ENCODE measurements around the gene NOL4L. TPM values are rescaled to one million over a fixed set of nuclear protein-coding genes. Genes with fewer than 3 reads are reported as not detected.

NOL4L gene
- total RNA-seq, 1 experiment from 2014 or later: 31.7 TPM

- no peak overlapping the region for H3K56ac ChIP-seq (ENCODE audit: insufficient read length, low read depth, low read length)
- no peak overlapping the region for H3K4me2 ChIP-seq (ENCODE audit: insufficient read depth, insufficient read length, low read length)
- no peaks in the 10 kb centered on the region for H3K36me3 Mint-ChIP-seq (ENCODE audit: insufficient read depth in 1 of 3, low read depth in 3 of 3)
- no peaks in the 10 kb centered on the region for H3K27me3 ChIP-seq (ENCODE audit: insufficient read depth, low read length)
- H4K5ac ChIP-seq (ENCODE audit: insufficient read length, low read depth, low read length): no peak overlapping the region
- H3K9ac ChIP-seq (ENCODE audit: extremely low read depth, insufficient read length, low read length): no peak overlapping the region
- no CpG with 5 or more reads among the region's 2 CpGs for WGBS (ENCODE audit: extremely low coverage, insufficient read length, low lambda C conversion rate)
- H2BK120ac ChIP-seq (ENCODE audit: low read depth, low read length, poor library complexity, severe bottlenecking): no peak overlapping the region
- H3K23ac ChIP-seq (ENCODE audit: insufficient read length, low read depth, low read length): no peak overlapping the region
- no peaks in the 10 kb centered on the region for H3K79me2 ChIP-seq (ENCODE audit: insufficient read depth, low read length)
- H3K27me3 Mint-ChIP-seq (ENCODE audit: low read depth): peaks cover 19% of the 10 kb centered on the region
- no peak overlapping the region for H3T11ph ChIP-seq (ENCODE audit: low read length)
- no peak overlapping the region for H4K8ac ChIP-seq (replicated peaks; ENCODE audit: insufficient read length, low read depth, low read length)
- TF ChIP-seq CTCF (conservative IDR thresholded peaks at IDR 0.05): no peak
- H3K4me1 Mint-ChIP-seq: peaks cover 13 to 16% of the 10 kb centered on the region in 2 experiments
- no peak overlapping the region for H3K4me3 Mint-ChIP-seq
- no peak overlapping the region for H2BK20ac ChIP-seq (ENCODE audit: low read depth, low read length, poor library complexity, severe bottlenecking)
- no peak overlapping the region for H3K14ac ChIP-seq (ENCODE audit: insufficient read depth, low read length)
- H3K4ac ChIP-seq (ENCODE audit: low read depth, low read length): no peak overlapping the region
- no peak overlapping the region for H2AK5ac ChIP-seq (ENCODE audit: insufficient read length, low read length)
- no peak overlapping the region for H3K27ac ChIP-seq (ENCODE audit: insufficient read length, low read depth, low read length)
- no peaks in the 10 kb centered on the region for H3K23me2 ChIP-seq (ENCODE audit: insufficient read length, low read depth, low read length, poor library complexity, severe bottlenecking)
- H3K27ac Mint-ChIP-seq: no peak overlapping the region
- H3K9me3 ChIP-seq (ENCODE audit: control insufficient read depth, low read depth, low read length): no peaks in the 10 kb centered on the region
- no peak overlapping the region for H2BK5ac ChIP-seq (ENCODE audit: insufficient read length, low read length)
- no peaks in the 10 kb centered on the region for H3K9me3 Mint-ChIP-seq
- H3K79me1 ChIP-seq (ENCODE audit: insufficient read depth, low read depth, low read length, poor library complexity, severe bottlenecking): no peaks in the 10 kb centered on the region
- no peak overlapping the region for H2BK12ac ChIP-seq (ENCODE audit: insufficient read length, low read depth, low read length)
- DNase-seq: no peak
- H3K4me1 ChIP-seq (ENCODE audit: insufficient read depth, low read length): no peaks in the 10 kb centered on the region
- H4K91ac ChIP-seq (ENCODE audit: insufficient read length, low read depth, low read length): no peak overlapping the region
- H2BK15ac ChIP-seq (ENCODE audit: low read depth, low read length): no peak overlapping the region
- no peak overlapping the region for H3K18ac ChIP-seq (ENCODE audit: insufficient read length, low read depth, low read length)
- peaks cover 2% of the 10 kb centered on the region for H4K20me1 ChIP-seq (ENCODE audit: control insufficient read depth, insufficient read depth, insufficient read length)
- no peak overlapping the region for H2AFZ ChIP-seq (ENCODE audit: low read length)
Measured at GRCh38 chr20:32614772-32615171, 29.6 kb upstream of the NOL4L start.
